Mucosa of descending colon (tissue), 3 donors: ENCODE data around the gene PPIP5K2. TPM values are rescaled to one million over a fixed set of nuclear protein-coding genes. Genes with fewer than 3 reads are reported as not detected.
"Not testable (repeated sequence)": the region's sequence is repeated elsewhere in the genome, so short reads cannot be mapped to it uniquely, and the experiment has no call there.

Experiments
- ATAC-seq: fragments of 200-7000 bp; cut with Tn5 transposase; one replicate; pipeline ENCODE4 v1.9.1; 2020; ENCODE audit warnings: mild to moderate bottlenecking, moderate library complexity
- DNase-seq, 3 donors: peaks; one replicate each; pipeline ENCODE4 v3.0.0-alpha.2; 2020
- H3K36me3 ChIP-seq: fragments of 200-600 bp; one replicate; pipeline ENCODE4 v1.8.0; 2021; ENCODE audit warnings: low read depth, mild to moderate bottlenecking
- H3K4me1 ChIP-seq: fragments of 200-600 bp; one replicate; pipeline ENCODE4 v1.8.0; 2021; ENCODE audit warnings: low read depth, mild to moderate bottlenecking
- H3K4me3 ChIP-seq: fragments of 200-600 bp; one replicate; pipeline ENCODE4 v1.8.0; 2021; ENCODE audit warnings: mild to moderate bottlenecking
- H3K9me3 ChIP-seq: fragments of 200-600 bp; one replicate; pipeline ENCODE4 v1.8.0; 2021; ENCODE audit warnings: mild to moderate bottlenecking
- intact Hi-C, 2 donors: fragments of 100-400 bp; cut with DNase I in 1 of 2; cut with micrococcal nuclease in 1 of 2; formaldehyde crosslinking; loops; one replicate each; pipeline versions ENCODE4 v1.11.0 to v1.11.1; 2022; cut with DNase I, micrococcal nuclease
- total RNA-seq, 3 donors: library from RNA; stranded (reverse); fragmentation: NEBNext Ultra II Directional in 2 of 3; extraction: Animal tissue kit (Norgen Biotek cat#: 25700) in 2 of 3; gene quantifications; one replicate each; pipeline versions ENCODE4 v1.2.1 to v1.2.4, GENCODE V29; 2021 to 2023
- TF ChIP-seq, protein P1 (sequence below): fragments of 200-600 bp; IDR thresholded peaks from one replicate; pipeline ENCODE4 v1.8.0; 2022; ENCODE audit warnings: antibody characterized with exemption, mild to moderate bottlenecking
- donor health status: DM: no; HTN: no; CAD: no; lungs with moderate emphysema.
- donor health status: DM: no; HTN: no; CAD: no.
- donor health status: DM: no; HTN: yes; CAD: no.

PPIP5K2 gene
- total RNA-seq, 3 donors from 2014 or later, result 59.0 to 90.6 (median 77.6) TPM

DNA sequence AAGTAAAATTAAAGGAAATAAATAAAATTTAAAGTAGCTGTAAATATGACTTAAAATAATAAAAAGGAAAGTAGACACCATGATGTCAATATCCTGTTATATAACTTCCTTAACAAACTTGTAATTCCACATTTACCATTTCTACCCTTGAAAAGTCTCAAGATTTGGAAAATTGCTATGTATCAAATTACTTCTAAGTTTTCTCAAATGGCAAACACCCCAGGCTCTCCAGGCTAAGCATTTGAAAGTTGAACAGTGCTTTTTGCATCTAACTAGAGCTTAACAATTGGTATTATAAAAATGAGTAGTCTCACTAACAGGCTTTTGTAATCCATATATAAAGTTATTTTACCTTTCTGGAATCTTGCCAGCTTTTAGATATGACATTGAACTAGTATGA lies 97.0 kb downstream of the PPIP5K2 start:
- intact Hi-C loops, result no loop called here
- ATAC-seq (no peak), DNase-seq (no peak)
- Histone ChIP-seq H3K4me3 (no peak overlapping the region), H3K36me3 (no peaks in the 10 kb centered on the region), H3K4me1 (no peaks in the 10 kb centered on the region), H3K9me3 (no peaks in the 10 kb centered on the region)
- TF ChIP-seq, protein P1, sequence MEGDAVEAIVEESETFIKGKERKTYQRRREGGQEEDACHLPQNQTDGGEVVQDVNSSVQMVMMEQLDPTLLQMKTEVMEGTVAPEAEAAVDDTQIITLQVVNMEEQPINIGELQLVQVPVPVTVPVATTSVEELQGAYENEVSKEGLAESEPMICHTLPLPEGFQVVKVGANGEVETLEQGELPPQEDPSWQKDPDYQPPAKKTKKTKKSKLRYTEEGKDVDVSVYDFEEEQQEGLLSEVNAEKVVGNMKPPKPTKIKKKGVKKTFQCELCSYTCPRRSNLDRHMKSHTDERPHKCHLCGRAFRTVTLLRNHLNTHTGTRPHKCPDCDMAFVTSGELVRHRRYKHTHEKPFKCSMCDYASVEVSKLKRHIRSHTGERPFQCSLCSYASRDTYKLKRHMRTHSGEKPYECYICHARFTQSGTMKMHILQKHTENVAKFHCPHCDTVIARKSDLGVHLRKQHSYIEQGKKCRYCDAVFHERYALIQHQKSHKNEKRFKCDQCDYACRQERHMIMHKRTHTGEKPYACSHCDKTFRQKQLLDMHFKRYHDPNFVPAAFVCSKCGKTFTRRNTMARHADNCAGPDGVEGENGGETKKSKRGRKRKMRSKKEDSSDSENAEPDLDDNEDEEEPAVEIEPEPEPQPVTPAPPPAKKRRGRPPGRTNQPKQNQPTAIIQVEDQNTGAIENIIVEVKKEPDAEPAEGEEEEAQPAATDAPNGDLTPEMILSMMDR, result no peak

- H3K4me3 ChIP-seq, result no peak overlapping the region
- TF ChIP-seq, protein P1, result no peak
- no peaks in the 10 kb centered on the region for H3K4me1 ChIP-seq
- no peaks in the 10 kb centered on the region for H3K9me3 ChIP-seq
- no peak for ATAC-seq
- no peak for DNase-seq
- H3K36me3 ChIP-seq, result no peaks in the 10 kb centered on the region
- intact Hi-C loops, result no loop called here
Measured at GRCh38 chr5:103218164-103218563, 98.1 kb downstream of the PPIP5K2 start.

GRCh38 chr5:103219074-103219473 lies 99.0 kb downstream of the PPIP5K2 start:
- ATAC-seq, intact Hi-C loops, H3K4me3 ChIP-seq, H3K36me3 ChIP-seq, H3K9me3 ChIP-seq, DNase-seq, H3K4me1 ChIP-seq: not testable (repeated sequence)

DNA sequence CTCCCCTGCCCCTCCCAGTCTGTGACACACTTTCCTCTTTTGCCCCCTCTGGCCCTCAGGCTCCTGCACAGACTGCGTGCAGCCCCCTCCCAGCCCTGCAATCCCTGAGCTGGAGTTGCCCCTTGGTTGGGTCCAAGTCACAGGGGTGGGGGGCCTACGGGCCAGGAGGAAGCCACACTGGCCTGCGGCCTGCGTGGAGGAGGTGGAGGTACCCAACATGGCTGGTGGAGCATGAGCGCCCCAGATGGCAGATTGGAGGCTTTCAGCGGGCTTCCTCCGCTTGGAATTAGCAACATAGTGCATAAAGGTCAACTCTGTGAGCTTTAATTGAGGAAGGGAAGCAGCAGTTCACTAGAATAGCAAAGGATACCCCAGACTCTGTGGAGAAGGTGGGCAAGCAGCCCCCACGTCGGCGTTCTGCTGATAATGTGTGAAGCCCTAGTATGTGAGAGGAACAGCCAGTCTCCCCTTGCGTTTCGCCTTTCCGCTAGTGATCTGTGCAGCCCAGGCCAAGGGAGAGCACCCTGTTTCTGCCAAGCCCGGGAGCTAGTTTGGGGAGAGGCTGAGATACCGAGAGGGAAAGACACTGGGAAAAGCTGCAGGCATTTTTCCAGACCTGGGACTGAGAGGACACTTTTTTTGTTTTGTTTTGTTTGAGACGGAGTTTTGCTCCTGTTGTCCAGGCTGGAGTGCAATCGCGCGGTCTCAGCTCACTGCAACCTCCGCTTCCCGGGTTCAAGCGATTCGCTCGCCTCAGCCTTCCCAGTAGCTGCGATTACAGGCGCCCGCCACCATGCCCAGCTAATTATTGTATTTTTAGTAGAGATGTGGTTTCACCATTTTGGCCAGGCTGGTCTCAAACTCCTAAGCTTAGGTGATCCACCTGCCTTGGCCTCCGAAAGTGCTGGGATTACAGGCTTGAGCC lies 103.2 kb downstream of the PPIP5K2 start:
- Histone ChIP-seq H3K4me3 (no peak overlapping the region), H3K36me3 (no peaks in the 10 kb centered on the region), H3K9me3 (no peaks in the 10 kb centered on the region), H3K4me1 (no peaks in the 10 kb centered on the region)
- TF ChIP-seq, protein P1, result no peak
- ATAC-seq (no peak), DNase-seq (no peak)
- intact Hi-C loops, result no loop called here

GRCh38 chr5:103224118-103224893 lies 104.2 kb downstream of the PPIP5K2 start:
- intact Hi-C loops, result no loop called here
- DNase-seq, result peak in 2 of 3 donors; percentile 24 to 62

More at GRCh38 chr5:103224118-103224893, 104.2 kb downstream of the PPIP5K2 start:
- Histone ChIP-seq H3K36me3 (no peaks in the 10 kb centered on the region), H3K4me1 (no peaks in the 10 kb centered on the region), H3K4me3 (no peak overlapping the region), H3K9me3 (no peaks in the 10 kb centered on the region)
- TF ChIP-seq, protein P1, result peak; percentile 41
- peak; percentile 95 for ATAC-seq
